ENCODE measurements around the gene AZI2. TPM values are rescaled to one million over a fixed set of nuclear protein-coding genes. Genes with fewer than 3 reads are reported as not detected.
A peak's percentile ranks its signal among the peaks of the same experiment; 100 is the strongest.

Gene AZI2
- total RNA-seq, 6 experiments from 2014 or later = 20.2 to 54.9 (median 33.5) TPM

GRCh38 chr3:28287046-28287445, 61.6 kb downstream of the AZI2 start:
- WGBS (ENCODE audit: insufficient coverage, low coverage, low lambda C conversion rate, missing lambda C conversion rate) = 40% methylated on average over 2 of the region's 2 CpGs
- ATAC-seq = peak in 1 of 4 donors; percentile 11
- H3K9me3 ChIP-seq = no peaks in the 10 kb centered on the region
- no peaks in the 10 kb centered on the region for H3K27me3 ChIP-seq
- intact Hi-C loops (cut with DNase I) = no loop called here
- H3K27ac ChIP-seq = no peak overlapping the region
- H3K4me1 ChIP-seq = no peaks in the 10 kb centered on the region
- TF ChIP-seq CTCF (IDR thresholded peaks at IDR 0.05) (no peak), POLR2A (IDR thresholded peaks at IDR 0.05) (no peak)
- H3K4me3 ChIP-seq = no peak overlapping the region
- H3K36me3 ChIP-seq = no peaks in the 10 kb centered on the region
- DNase-seq = no peak

- TF ChIP-seq POLR2A (IDR thresholded peaks at IDR 0.05) (no peak), CTCF (IDR thresholded peaks at IDR 0.05) (peak; percentile 60 to 78 (median 66))
- H3K9me3 ChIP-seq = no peaks in the 10 kb centered on the region
- no peaks in the 10 kb centered on the region for H3K36me3 ChIP-seq
- H3K4me3 ChIP-seq = no peak overlapping the region
- intact Hi-C loops (cut with DNase I) = no loop called here
- no peak for DNase-seq
- no peaks in the 10 kb centered on the region for H3K4me1 ChIP-seq
- no peak overlapping the region for H3K27ac ChIP-seq
- H3K27me3 ChIP-seq = no peaks in the 10 kb centered on the region
- ATAC-seq = peak; percentile 91 to 97 (median 93)
These were observed 62.0 kb downstream of the AZI2 start for GRCh38 chr3:28286595-28286994.

- DNase-seq (no peak), ATAC-seq (no peak)
- no peaks in the 10 kb centered on the region for H3K36me3 ChIP-seq
- H3K4me1 ChIP-seq = peaks cover 0 to 10% (median 0%) of the 10 kb centered on the region in 4 donors
- H3K9me3 ChIP-seq = no peaks in the 10 kb centered on the region
- no peaks in the 10 kb centered on the region for H3K27me3 ChIP-seq
- intact Hi-C loops (cut with DNase I) = no loop called here
- no peak for TF ChIP-seq CTCF (IDR thresholded peaks at IDR 0.05)
- TF ChIP-seq POLR2A (IDR thresholded peaks at IDR 0.05) = no peak
- H3K27ac ChIP-seq = no peak overlapping the region
- 70% methylated on average over 3 of the region's 3 CpGs for WGBS (ENCODE audit: insufficient coverage, low coverage, low lambda C conversion rate, missing lambda C conversion rate)
- no peak overlapping the region for H3K4me3 ChIP-seq
These were observed 67.8 kb downstream of the AZI2 start for GRCh38 chr3:28280781-28281180.

- DNase-seq (no peak), ATAC-seq (peak in 1 of 4 donors; percentile 31)
- Histone ChIP-seq H3K27me3 (no peaks in the 10 kb centered on the region), H3K36me3 (no peaks in the 10 kb centered on the region), H3K9me3 (no peaks in the 10 kb centered on the region), H3K4me1 (peaks cover 0 to 10% (median 0%) of the 10 kb centered on the region in 4 donors), H3K27ac (no peak overlapping the region), H3K4me3 (no peak overlapping the region)
- no peak for TF ChIP-seq CTCF (IDR thresholded peaks at IDR 0.05)
- no peak for TF ChIP-seq POLR2A (IDR thresholded peaks at IDR 0.05)
- WGBS (ENCODE audit: insufficient coverage, low coverage, low lambda C conversion rate, missing lambda C conversion rate) = 46% methylated on average over 4 of the region's 4 CpGs
- intact Hi-C loops (cut with DNase I) = no loop called here
These were observed 68.9 kb downstream of the AZI2 start for GRCh38 chr3:28279770-28280169.

- Histone ChIP-seq H3K27ac (no peak overlapping the region), H3K4me3 (no peak overlapping the region), H3K4me1 (peaks cover 0 to 10% (median 0%) of the 10 kb centered on the region in 4 donors), H3K36me3 (no peaks in the 10 kb centered on the region), H3K9me3 (no peaks in the 10 kb centered on the region), H3K27me3 (no peaks in the 10 kb centered on the region)
- intact Hi-C loops (cut with DNase I) = no loop called here
- DNase-seq (no peak), ATAC-seq (peak; percentile 55 to 72 (median 66))
- WGBS (ENCODE audit: insufficient coverage, low coverage, low lambda C conversion rate, missing lambda C conversion rate) = 5% methylated on average over 1 of the region's 2 CpGs
- TF ChIP-seq CTCF (IDR thresholded peaks at IDR 0.05) (no peak), POLR2A (IDR thresholded peaks at IDR 0.05) (no peak)
These were observed 69.7 kb downstream of the AZI2 start for GRCh38 chr3:28278918-28279317.

Data from right lobe of liver (tissue), 6 donors.